CD4-positive, alpha-beta T cell treated with Interleukin-4 for 4 hours (primary cell): ENCODE data around the gene ZNF532.
"Not testable (repeated sequence)": the region's sequence is repeated elsewhere in the genome, so short reads cannot be mapped to it uniquely, and the experiment has no call there.

Source experiments
- DNase-seq: peaks from one replicate; pipeline ENCODE4 v3.0.0-alpha.2; 2020

The ZNF532 gene, protein sequence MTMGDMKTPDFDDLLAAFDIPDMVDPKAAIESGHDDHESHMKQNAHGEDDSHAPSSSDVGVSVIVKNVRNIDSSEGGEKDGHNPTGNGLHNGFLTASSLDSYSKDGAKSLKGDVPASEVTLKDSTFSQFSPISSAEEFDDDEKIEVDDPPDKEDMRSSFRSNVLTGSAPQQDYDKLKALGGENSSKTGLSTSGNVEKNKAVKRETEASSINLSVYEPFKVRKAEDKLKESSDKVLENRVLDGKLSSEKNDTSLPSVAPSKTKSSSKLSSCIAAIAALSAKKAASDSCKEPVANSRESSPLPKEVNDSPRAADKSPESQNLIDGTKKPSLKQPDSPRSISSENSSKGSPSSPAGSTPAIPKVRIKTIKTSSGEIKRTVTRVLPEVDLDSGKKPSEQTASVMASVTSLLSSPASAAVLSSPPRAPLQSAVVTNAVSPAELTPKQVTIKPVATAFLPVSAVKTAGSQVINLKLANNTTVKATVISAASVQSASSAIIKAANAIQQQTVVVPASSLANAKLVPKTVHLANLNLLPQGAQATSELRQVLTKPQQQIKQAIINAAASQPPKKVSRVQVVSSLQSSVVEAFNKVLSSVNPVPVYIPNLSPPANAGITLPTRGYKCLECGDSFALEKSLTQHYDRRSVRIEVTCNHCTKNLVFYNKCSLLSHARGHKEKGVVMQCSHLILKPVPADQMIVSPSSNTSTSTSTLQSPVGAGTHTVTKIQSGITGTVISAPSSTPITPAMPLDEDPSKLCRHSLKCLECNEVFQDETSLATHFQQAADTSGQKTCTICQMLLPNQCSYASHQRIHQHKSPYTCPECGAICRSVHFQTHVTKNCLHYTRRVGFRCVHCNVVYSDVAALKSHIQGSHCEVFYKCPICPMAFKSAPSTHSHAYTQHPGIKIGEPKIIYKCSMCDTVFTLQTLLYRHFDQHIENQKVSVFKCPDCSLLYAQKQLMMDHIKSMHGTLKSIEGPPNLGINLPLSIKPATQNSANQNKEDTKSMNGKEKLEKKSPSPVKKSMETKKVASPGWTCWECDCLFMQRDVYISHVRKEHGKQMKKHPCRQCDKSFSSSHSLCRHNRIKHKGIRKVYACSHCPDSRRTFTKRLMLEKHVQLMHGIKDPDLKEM (N-terminal part only)

DNA sequence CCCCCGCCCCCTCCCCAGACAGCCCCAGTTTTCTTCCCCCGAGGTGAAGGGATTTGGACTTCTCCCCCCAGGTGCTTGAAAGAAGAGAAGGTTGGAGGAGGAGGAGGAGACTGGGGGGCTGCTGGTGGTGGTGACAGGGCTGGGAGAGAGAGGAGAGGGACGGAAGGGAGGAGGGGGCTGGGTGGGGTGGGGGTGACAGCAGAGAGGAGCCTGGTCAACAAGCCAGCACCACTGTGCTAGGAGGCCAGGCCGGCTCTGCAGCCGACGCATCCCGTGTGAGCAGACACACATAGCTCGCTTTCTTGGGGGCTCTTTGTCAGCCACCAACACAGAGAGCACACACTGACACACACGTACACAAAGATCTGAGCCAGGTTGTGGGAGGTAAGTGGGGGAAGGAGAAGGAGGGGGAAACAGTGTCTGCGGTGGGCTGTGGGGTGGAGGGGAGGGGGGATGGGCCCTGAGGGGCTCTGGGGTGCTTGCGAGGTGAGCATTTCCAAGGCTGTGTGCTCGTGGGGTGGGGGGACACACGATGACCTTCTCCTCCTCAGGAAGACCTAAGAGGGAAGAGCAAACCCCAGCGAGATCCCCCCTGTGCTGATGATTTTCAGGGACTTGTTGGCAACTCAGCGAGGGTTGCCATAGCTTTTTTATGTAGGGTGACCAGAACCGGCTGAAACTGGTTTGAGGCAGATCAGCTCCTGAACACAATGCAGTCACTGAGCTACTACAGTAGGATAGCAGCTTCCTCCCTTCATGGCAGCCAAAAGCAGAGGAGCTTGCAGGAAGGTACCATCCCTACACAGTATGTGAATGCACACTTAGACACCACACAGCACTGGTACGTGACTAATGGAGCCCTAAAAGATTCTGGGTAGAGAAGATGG, at the start of gene ZNF532:
Gene ZNF532, plus strand, starts transcription at position 732 of the 887 bp plus-strand sequence. CDS start 53,411 bp downstream, outside the sequence.
- DNase-seq, result peak; percentile 8

DNA sequence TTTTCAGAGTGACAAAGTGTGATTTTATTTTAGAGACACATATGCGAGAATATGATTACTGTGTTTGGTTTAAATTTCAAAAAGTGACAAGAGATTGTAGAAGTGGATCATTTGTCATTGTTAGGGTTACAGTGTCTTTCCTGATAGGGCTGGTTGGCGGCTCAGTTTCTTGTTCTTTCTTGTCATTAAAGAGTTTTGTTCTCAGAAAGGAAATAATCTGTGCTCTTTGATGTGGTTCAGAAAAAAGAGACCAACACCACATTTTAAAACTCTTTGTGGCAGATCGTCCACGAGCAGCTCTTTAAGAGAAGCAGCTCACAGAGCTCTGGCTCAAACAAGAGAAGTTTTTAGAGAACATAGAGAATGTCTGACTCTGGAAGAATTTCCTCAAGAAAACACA, 45.6 kb upstream of the ZNF532 start:
- peak; percentile 35 for DNase-seq

DNA sequence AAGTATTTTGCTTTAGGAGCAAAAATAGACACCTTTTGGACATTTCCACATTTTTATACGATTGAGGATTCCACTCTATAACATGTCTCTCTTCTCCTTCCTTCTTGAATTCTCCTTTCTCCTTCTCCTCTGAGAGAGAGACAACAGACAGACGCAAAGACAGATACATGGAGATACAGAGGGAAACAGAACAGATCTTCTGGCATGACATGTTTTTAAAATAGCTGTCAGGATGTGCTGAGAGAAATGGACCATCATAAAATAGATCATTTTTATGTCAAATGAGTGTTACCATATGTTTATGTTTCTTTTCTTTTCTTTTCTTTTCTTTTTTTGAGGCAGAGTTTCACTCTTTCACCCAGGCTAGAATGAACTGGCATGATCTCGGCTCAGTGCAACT, 44.4 kb upstream of the ZNF532 start:
- no peak for DNase-seq

DNA sequence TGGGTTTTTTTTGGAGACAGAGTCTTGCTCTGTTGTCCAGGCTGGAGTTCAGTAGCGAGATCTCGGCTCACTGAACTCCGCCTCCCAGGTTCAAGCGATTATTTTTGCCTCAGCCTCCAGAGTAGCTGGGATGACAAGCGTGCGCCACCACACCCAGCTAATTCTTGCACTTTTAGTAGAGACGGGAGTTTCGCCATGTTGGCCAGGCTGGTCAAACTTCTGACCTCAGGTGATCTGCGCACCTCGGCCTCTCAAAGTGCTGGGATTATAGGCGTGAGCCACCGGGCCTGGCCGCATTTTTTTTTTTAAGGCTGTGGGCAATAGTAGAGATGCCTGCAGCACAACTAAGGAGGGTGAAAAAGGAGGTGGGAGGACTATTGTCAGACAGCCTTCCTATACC, 41.7 kb upstream of the ZNF532 start:
- DNase-seq, result no peak

DNA sequence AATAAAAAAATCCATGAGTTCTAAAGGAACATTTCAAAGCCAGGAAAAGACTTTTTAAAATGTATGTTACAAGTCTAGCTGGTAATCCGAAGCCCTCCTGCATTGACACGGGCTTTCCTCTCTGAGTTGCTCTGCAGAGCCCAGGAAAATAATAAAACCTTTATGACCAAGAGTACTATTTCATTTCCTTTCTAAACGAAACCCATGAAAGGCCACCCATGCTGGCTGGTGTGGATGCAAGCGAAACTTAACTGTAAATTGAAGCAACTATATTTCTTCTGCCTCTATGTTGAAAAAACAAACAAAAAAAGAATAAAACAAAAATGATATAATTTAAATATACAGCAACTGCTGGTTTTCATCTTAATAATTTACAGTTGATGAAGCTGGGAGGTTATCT, 41.3 kb upstream of the ZNF532 start:
- no peak for DNase-seq

DNA sequence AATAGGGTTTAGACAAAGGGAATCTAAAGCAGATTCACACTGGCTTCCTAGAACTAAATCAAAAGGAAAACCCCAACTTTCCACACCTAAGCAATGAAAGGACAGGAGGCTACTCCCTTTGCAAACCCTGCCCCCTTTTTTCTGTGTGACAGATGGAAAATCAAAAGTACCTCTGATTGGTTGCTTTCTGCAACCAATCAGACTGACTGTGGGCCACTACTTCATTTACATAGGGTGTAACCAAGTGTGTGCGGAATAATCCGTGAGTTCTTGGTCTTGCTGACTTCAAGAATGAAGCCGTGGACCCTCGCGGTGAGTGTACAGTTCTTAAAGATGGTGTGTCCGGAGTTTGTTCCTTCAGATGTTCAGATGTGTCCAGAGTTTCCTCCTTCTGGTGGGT, 37.8 kb upstream of the ZNF532 start:
- DNase-seq, result not testable (repeated sequence)

DNA sequence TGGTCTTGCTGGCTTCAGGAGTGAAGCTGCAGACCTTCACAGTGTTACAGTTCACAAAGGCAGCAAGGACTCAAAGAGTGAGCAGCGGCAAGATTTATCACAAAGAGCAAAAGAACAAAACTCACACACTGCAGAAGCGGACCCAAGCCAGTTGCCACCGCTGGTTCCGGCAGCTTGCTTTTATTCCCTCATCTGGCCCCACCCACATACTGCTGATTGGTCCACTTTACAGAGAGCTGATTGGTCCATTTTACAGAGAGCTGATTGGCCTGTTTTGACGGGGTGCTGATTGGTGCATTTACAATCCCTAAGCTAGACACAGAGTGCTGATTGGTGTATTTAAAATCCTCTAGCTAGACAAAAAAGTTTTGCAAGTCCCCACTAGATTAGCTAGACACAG, 37.2 kb upstream of the ZNF532 start:
- DNase-seq, result no peak

DNA sequence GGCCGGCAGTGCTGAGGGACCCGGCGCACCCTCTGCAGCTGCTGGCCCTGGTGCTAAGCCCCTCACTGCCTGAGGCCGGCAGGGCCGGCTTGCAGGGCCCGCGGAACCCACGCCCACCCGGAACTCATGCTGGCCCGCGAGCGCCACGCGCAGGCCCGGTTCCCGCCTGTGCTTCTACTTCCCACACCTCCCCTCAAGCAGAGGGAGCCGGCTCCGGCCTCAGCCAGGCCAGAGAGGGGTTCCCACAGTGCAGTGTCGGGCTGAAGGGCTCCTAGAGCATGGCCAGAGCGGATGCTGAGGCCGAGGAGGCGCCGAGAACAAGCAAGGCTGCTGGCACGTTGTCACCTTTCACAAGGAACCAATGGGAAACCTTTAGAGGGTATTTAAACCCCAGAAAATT, 36.8 kb upstream of the ZNF532 start:
- DNase-seq, result no peak

DNA sequence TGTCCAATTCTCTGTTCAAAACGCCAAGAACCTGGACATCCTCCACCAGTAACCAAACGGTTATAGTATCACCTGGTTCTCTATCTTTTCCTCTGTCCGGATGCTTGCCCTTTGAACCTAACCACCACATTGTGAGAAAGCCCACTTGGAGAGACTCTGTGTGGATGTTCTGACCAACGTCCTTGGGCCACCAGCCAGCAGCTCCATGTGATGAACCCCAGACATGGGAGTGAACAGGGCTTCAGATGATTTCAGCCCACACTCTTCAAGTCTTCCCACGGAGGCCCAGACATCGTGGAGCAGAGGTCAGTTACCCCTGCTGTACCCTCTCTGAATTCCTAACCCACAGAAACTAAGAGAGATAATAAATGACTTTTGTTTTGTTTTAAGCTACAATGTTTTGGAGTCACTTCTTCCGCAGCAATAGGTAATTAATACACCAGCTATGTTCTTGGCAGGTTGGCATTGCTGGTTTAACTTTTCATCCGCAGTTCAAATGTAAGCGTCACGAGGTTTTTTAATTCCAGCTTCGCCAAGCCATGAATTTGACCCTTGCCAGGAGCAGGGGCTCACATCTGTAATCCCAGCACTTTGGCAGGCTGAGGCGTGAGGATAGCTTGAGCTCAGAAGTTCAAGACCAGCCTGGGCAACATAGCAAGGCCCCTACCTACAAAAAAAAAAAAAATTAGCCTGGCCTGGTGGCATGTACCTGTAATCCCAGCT, 36.1 kb upstream of the ZNF532 start:
- no peak for DNase-seq

DNA sequence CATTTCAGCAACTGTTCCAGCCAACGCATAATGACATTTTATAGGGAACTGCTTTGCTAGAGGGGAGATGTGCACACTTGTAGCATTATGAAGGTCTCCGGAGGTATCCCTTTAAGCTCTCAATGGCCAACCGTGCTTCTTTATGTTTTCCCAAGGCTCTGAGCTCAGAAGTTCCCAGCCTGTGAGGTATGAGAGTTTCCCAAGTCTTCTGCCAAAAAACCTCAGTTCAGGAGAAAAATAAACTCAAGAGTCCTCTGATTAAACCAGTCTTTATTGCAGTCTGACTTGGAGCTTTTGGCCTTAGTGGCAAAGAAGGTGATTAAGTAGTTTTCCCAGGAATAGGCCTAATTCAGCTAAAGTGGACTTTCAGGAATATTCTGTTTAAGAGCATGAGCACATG, 35.4 kb upstream of the ZNF532 start:
- DNase-seq, result no peak

DNA sequence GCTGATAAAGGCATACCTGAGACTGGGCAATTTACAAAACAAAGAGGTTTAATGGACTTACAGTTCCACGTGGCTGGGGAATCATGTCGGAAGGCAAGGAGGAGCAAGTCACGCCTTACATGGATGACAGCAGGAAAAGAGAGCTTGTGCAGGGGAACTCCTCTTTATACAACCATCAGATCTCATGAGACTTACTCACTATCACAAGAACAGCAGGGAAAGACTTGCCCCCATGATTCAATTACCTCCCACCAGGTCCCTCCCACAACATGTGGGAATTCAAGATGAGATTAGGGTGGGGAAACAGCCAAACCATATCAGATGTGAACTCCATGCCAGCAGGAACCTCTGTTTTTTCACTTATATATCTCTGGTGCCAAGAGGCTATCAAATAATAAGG, 34.8 kb upstream of the ZNF532 start:
- not testable (repeated sequence) for DNase-seq

DNA sequence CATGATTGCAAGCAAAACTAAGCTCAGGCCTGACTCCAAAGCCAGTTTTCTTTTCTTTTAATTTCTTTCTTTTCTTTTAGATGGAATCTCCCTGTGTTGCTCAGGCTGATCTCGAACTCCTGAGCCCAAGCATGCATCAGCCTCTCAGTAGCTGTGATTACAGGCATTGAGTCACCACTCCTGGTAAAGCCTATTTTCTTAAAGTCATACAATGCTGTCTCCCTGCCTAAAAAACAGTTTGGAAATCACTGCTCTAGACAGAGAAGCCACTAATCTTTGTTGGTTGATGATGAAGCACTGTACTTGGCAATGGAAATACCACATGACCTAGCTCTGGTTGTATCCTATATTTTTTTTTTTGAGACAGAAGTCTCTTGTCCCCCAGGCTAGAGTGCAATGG, 33.1 kb upstream of the ZNF532 start:
- DNase-seq, result no peak

DNA sequence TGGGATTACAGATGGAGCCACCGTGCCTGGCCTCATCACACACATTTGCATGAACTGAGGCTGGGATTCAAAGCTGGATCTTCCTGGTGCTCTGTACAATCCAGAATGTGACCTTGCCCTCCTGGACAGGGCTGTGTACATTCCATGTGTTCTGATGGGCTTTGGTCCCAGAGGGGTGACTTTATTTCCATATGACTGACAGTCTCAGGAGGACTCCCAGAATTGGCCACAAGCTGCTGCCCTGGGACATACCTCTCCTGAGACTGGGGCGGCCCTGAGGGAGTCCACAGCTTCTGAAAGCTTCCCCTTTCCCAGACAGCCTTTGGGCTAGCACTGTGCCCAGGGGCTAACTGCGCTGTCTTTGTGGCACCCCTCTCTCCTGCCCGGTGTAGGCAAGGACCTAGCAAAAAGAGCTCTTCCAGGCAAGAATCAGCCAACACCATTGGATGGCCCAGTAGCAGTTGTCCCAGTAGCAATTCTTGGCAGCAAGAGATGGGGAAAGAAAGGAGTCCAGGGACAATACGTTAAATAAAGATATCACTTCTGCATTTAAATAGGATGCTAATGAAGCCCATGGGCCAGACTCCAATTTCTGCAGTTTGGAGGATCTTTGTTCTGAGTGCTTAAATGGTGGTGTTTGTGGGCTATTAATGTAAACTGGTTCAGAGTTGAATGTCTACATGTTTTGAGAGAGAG, 26.4 kb upstream of the ZNF532 start:
- DNase-seq, result no peak

DNA sequence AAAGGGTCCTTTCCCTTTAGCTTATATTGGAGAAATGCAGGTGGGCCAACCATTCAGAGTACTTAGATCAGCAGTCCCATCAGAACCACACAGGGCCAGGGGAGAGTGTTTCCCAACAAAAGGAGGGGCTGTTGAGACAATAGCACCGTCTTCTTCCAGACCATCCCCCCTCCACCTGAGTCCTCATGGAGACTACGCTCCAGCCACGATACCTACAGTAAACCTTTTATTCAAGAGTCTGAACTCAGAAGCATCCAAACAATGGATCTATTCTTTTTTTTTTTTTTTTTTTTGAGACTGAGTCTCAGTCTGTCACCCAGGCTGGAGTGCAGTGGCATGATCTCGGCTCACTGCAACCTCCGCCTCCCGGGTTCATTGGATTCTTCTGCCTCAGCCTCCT, 25.7 kb upstream of the ZNF532 start:
- no peak for DNase-seq

DNA sequence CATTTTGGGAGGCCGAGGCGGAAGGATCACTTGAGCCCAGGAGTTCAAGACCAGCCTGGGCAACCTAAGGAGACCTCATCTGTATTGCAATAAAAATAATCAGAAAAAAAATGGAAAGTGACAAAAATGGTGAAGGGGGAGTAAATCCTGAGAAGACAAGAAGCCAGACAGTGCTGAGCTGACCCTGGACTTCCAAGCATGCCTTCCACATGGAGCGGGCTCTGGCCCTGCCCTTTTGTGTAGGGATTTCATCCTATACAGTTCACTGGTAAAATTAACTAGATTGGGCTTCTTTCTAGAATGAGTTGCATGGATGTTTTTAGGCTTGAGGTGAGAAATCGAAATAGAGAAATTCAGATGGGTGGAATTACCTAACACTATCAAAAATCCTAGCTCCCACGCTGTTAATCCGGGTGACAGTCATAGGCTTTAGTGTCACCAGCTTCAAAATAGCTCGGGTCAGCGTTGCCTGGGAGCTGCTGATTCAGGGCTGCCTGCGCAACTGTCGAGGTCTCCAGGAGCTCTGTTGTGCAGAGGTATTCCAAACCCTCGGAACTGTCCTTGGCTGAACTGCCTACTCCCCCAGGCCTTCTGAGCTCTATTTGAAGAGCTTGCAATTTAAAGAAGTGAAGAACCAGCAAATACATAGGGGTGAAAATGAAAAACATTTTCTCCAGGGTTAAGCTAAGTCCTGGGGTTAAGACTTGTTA, 21.5 kb upstream of the ZNF532 start:
- DNase-seq, result no peak

DNA sequence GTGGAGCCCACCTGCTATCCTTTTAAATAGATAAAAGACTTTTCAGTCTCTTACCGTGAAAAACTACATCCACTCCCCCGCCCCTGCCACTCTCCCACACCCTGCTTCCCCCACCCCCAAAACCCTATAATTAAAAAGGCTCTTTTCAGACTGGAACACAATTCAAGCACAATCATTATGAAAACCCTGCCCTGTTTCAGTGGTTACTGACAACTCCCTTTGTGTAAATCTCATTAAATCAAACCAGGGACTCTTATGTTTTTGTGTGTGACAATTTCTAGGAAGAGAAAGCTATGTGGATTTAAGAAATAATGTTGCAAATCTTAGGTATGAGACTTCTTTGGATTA, 21.0 kb upstream of the ZNF532 start:
- no peak for DNase-seq

DNA sequence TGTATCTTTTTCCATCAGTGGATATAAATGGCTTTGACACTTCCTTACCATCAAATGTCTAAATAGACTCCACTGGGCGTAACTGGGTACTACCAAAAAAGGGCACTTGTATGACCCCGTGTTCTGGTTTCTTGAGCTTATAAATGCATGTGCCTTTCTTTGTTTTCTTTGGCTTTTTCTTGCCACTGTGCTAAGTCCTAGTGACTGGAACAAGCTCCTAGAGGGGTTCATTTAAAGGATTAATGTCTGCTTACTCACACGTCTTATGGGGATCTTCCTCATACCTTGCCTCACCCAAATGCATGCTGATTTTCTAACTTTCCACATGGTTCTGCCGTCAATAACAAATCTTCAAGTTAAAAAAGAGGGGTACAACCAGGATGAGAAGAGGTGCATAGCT, 19.8 kb upstream of the ZNF532 start:
- no peak for DNase-seq

DNA sequence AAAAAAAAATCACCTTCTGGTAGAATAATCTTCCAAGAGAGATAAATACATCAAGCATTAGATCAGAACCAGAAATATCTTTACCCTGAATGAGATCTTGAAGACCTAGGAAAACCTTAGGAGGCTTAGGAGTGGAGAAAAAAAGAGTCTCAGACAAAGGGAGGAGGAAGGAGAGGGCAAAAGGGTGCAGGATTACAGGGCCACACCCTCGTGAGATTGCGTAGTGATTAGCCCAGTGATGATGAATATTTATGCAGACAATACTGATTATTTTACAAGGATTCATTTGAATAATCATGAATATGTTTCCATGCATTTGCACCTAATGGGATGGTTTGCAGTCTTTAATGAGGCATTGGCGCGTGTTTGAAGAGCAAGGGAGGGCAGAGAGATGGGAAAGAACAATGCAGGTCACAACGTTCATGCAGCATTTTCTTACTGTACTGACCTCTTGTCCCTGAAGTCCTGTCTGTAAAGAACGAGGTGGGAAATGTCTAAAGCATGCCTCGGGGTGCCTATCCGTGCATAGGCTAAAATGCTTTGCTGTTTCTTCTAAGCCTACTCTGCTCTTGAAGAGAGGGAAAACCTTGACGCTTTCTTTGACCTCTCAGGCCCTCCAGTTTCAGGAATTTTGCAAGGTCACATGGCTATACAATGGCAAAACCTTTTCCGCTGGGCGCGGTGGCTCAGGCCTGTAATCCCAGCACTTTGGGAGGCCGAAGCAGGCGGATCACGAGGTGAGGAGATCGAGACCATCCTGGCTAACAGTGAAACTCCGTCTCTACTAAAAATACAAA, 18.6 kb upstream of the ZNF532 start:
- no peak for DNase-seq

DNA sequence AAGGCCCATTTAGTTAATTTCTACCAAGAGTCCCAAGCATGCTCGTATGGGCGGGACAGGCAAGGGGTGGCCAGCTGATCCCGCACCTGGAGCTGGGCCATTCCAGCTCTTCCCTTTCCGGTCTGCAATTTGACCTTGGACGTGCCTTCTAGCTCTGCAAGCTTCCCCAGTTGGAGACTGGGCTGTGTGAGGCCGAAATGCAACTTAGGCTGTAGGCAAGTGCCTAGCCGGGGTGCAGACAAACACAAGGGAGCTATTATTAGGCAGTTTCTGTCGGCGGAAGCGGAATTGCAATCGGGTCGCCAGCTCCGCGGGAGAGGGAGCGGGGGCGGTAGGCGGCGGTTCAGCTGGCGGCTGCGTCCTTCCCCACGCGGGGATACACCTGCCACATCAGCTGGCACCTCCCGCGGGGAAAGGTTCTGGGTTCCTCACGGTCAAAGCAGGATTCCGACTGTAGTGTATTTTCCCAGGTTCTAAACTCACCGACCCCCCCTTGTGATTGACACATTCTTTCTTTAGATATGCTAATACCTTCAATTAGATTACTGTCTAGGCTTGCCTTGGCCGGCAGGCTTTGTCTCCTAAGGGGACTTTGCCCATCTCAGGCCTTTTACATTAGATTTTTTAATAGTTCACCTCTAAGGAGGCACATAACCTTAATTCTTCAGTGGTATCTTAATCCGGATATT, 17.1 kb upstream of the ZNF532 start:
- no peak for DNase-seq
